ENCODE measurements around the gene C1orf198. TPM values are rescaled to one million over a fixed set of nuclear protein-coding genes. Genes with fewer than 3 reads are reported as not detected.

C1orf198 gene
- total and polyA plus RNA-seq, 4 donors, result 3.9 to 11.1 (median 10.4) TPM

GRCh38 chr1:230797942-230798365 lies 70.4 kb downstream of the C1orf198 start:
- Histone ChIP-seq H3K36me3 (ENCODE audit: control insufficient read depth in 4 of 4, insufficient read depth in 3 of 4, low read depth in 1 of 4, low read length in 3 of 4) (no peaks in the 10 kb centered on the region), H3K4me1 (ENCODE audit: control insufficient read depth in 4 of 4, insufficient read depth in 4 of 4, low read length in 3 of 4) (no peaks in the 10 kb centered on the region), H3K9ac (ENCODE audit: low read depth in 1 of 2, low read length in 2 of 2) (no peak overlapping the region), H3K27me3 (ENCODE audit: control insufficient read depth in 4 of 4, insufficient read depth in 4 of 4, low read length in 3 of 4) (no peaks in the 10 kb centered on the region), H3K9me3 (ENCODE audit: control insufficient read depth in 4 of 4, low read length in 3 of 4) (no peaks in the 10 kb centered on the region), H3K27ac (ENCODE audit: low read depth in 1 of 2, low read length in 2 of 2) (no peak overlapping the region), H3K4me3 (ENCODE audit: low read depth in 1 of 3, low read length in 3 of 3) (no peak overlapping the region)
- peak; percentile 91 to 95 for TF ChIP-seq RAD21 (IDR thresholded peaks at IDR 0.05)
- TF ChIP-seq CTCF (IDR thresholded peaks at IDR 0.05; ENCODE audit: low read depth, low read length, missing input control), result peak; percentile 53
- no peak for TF ChIP-seq HNF4G (IDR thresholded peaks at IDR 0.05)
- TF ChIP-seq HNF4A (conservative IDR thresholded peaks at IDR 0.05), result peak in 1 of 2 donors; percentile 45
- peak; percentile 42 for DNase-seq (ENCODE audit: low spot score)
- WGBS, result 33% methylated on average over 7 of the region's 7 CpGs

GRCh38 chr1:230797376-230797920 lies 70.9 kb downstream of the C1orf198 start:
- Histone ChIP-seq H3K4me3 (ENCODE audit: low read depth in 1 of 3, low read length in 3 of 3) (no peak overlapping the region), H3K9ac (ENCODE audit: low read depth in 1 of 2, low read length in 2 of 2) (no peak overlapping the region), H3K9me3 (ENCODE audit: control insufficient read depth in 4 of 4, low read length in 3 of 4) (no peaks in the 10 kb centered on the region), H3K36me3 (ENCODE audit: control insufficient read depth in 4 of 4, insufficient read depth in 3 of 4, low read depth in 1 of 4, low read length in 3 of 4) (no peaks in the 10 kb centered on the region), H3K27me3 (ENCODE audit: control insufficient read depth in 4 of 4, insufficient read depth in 4 of 4, low read length in 3 of 4) (no peaks in the 10 kb centered on the region), H3K4me1 (ENCODE audit: control insufficient read depth in 4 of 4, insufficient read depth in 4 of 4, low read length in 3 of 4) (no peaks in the 10 kb centered on the region), H3K27ac (ENCODE audit: low read depth in 1 of 2, low read length in 2 of 2) (no peak overlapping the region)
- DNase-seq (ENCODE audit: low spot score), result no peak
- WGBS, result 79% methylated on average over 13 of the region's 13 CpGs
- TF ChIP-seq MAX (IDR thresholded peaks at IDR 0.05) (no peak), HNF4A (conservative IDR thresholded peaks at IDR 0.05) (no peak), TAF1 (conservative IDR thresholded peaks at IDR 0.05) (no peak), FOXA2 (IDR thresholded peaks at IDR 0.05) (no peak), CTCF (IDR thresholded peaks at IDR 0.05; ENCODE audit: low read depth, low read length, missing input control) (no peak), GABPA (IDR thresholded peaks at IDR 0.05 in 1 of 2, conservative IDR thresholded peaks at IDR 0.05 in 1 of 2) (no peak), FOXA1 (IDR thresholded peaks at IDR 0.05) (no peak), REST (IDR thresholded peaks at IDR 0.05) (no peak), EGR1 (IDR thresholded peaks at IDR 0.05; ENCODE audit: low read depth in 2 of 2) (no peak), SP1 (IDR thresholded peaks at IDR 0.05) (no peak), RXRA (IDR thresholded peaks at IDR 0.05) (no peak), YY1 (IDR thresholded peaks at IDR 0.05) (no peak), NR2F2 (IDR thresholded peaks at IDR 0.05) (no peak), ZBTB33 (IDR thresholded peaks at IDR 0.05) (no peak), HNF4G (IDR thresholded peaks at IDR 0.05) (no peak), ATF3 (IDR thresholded peaks at IDR 0.05) (no peak), JUND (IDR thresholded peaks at IDR 0.05) (no peak)
